ENCODE data around the gene LETMD1.

The LETMD1 gene

DNA sequence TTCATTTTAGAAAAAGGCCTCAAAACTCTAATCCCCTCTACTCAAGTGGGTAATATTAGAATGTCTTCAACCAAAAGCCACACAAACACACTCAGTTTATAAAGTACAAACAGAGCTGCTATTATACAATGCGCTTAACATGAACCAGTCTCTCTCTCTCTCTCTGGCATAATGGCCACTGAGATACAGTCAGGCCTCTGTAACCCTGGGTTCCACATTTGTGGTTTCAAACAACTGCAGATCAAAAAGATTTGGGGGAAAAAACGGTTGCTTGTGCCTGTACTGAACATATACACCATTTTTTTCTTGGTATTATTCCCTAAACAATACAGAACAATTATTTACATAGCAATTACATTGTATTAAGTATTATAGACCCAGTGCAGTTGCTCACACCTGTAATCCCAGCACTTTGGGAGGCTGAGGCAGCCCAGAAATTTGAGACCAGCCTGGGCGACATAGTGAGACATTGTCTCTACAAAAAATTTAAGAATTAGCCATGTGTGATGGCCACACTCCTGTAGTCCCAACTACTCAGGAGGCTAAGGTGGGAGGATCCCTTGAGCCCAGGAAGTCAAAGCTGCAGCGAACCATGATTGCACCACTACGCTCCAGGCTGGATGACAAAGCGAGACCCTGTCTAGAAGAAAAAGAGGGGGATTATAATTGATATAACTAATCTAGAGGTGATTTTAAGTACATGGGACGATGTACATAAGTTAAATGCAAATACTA, 27.5 kb upstream of the LETMD1 start:
- TF ChIP-seq, protein P1, sequence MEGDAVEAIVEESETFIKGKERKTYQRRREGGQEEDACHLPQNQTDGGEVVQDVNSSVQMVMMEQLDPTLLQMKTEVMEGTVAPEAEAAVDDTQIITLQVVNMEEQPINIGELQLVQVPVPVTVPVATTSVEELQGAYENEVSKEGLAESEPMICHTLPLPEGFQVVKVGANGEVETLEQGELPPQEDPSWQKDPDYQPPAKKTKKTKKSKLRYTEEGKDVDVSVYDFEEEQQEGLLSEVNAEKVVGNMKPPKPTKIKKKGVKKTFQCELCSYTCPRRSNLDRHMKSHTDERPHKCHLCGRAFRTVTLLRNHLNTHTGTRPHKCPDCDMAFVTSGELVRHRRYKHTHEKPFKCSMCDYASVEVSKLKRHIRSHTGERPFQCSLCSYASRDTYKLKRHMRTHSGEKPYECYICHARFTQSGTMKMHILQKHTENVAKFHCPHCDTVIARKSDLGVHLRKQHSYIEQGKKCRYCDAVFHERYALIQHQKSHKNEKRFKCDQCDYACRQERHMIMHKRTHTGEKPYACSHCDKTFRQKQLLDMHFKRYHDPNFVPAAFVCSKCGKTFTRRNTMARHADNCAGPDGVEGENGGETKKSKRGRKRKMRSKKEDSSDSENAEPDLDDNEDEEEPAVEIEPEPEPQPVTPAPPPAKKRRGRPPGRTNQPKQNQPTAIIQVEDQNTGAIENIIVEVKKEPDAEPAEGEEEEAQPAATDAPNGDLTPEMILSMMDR (IDR thresholded peaks at IDR 0.05; ENCODE audit: insufficient read depth, low read length, poor library complexity, severe bottlenecking): no peak
- DNase-seq (ENCODE audit: extremely low read depth, insufficient read length): no peak
- H3K27me3 ChIP-seq (replicated peaks; ENCODE audit: control insufficient read depth, insufficient read depth, low read length): no peaks in the 10 kb centered on the region
- no peaks in the 10 kb centered on the region for H3K36me3 ChIP-seq (ENCODE audit: control insufficient read depth, insufficient read depth, low read length)
- no peak overlapping the region for H3K4me3 ChIP-seq (replicated peaks; ENCODE audit: low read depth, low read length)

DNA sequence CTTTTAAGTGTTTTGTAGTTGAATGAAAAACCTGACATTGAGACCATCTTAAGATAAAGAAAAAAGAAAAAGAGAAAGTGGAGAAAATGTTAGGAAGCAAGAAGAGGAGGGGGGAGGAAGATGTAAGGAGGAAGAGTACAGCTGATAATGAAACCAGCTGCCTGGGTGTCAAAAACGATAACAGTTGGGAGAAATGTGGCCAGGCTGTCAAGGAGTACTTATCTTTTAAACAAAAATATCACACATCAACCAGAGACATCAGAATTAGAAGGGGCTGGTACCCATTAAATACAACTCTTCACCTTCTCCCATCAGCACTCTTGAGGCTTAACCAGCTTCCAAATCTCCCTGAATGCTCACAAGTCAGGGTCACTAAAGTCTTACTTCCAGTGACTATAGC, 26.4 kb upstream of the LETMD1 start:
- TF ChIP-seq, protein P1 (IDR thresholded peaks at IDR 0.05; ENCODE audit: insufficient read depth, low read length, poor library complexity, severe bottlenecking): no peak
- no peaks in the 10 kb centered on the region for H3K36me3 ChIP-seq (ENCODE audit: control insufficient read depth, insufficient read depth, low read length)
- no peak overlapping the region for H3K4me3 ChIP-seq (replicated peaks; ENCODE audit: low read depth, low read length)
- no peak for DNase-seq (ENCODE audit: extremely low read depth, insufficient read length)
- no peaks in the 10 kb centered on the region for H3K27me3 ChIP-seq (replicated peaks; ENCODE audit: control insufficient read depth, insufficient read depth, low read length)

DNA sequence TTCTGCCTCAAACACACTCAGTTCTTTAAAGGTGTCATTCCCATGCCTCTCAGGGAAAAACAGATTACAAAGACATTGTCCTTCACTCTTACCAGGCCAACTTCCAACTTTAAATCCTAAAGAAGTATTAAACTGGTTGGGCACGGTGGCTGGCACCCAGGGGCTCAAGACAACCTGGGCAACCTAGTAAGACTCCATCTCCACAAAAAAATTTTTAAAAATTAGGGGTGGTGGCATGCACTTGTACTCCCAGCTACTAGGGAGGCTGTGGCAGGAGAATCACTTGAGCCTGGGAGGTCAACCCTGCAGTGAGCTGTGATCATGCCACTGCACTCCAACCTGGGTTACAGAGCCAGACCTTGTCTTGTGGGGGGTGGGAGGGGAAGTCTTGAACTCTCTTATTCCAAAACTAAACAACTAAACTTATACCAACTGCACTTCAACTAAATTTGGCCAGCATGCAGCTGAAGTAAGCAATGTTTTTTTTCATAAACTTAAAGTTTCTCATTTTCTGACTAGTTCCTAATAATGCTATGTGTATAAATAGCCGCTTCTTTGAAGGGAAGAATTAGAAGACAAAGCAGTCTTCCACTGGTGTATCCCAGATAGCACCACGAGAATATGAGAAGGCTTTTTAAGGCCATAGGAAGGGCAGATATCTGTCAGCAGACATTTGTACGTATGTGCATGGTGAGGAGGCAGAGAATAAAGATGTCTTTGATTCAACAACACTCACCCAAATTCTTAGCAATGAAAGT, 24.3 kb upstream of the LETMD1 start:
- H3K36me3 ChIP-seq (ENCODE audit: control insufficient read depth, insufficient read depth, low read length): no peaks in the 10 kb centered on the region
- DNase-seq (ENCODE audit: extremely low read depth, insufficient read length): no peak
- peak overlapping the region; percentile 88 for H3K4me3 ChIP-seq (replicated peaks; ENCODE audit: low read depth, low read length)
- H3K27me3 ChIP-seq (replicated peaks; ENCODE audit: control insufficient read depth, insufficient read depth, low read length): no peaks in the 10 kb centered on the region
- TF ChIP-seq, protein P1 (IDR thresholded peaks at IDR 0.05; ENCODE audit: insufficient read depth, low read length, poor library complexity, severe bottlenecking): no peak

DNA sequence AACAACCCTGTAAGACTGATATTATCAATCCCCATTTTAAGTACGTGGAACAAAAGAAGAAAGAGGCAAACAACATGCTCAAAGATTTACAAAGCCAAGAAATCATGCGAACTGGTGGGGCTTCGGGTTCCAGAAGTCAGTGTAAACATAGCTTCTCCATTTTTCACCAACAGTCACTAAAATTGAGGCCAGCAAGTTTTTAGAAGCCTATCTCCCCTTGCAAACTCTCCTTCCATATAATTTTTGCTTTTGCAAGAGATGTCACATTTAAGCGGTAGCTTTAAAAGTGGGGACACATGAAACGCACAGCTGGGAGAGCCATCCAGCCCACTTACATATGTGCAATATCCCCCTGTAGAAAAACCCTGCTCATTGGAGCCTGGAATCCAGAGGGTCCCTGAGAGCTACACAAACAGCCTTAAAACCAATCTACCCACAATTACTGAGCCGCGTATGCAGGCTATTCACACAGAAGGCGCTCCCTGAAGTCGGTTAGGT, 22.7 kb upstream of the LETMD1 start:
- DNase-seq (ENCODE audit: extremely low read depth, insufficient read length): no peak
- TF ChIP-seq, protein P1 (IDR thresholded peaks at IDR 0.05; ENCODE audit: insufficient read depth, low read length, poor library complexity, severe bottlenecking): no peak
- Histone ChIP-seq H3K27me3 (replicated peaks; ENCODE audit: control insufficient read depth, insufficient read depth, low read length) (no peaks in the 10 kb centered on the region), H3K36me3 (ENCODE audit: control insufficient read depth, insufficient read depth, low read length) (no peaks in the 10 kb centered on the region), H3K4me3 (replicated peaks; ENCODE audit: low read depth, low read length) (peak overlapping the region; percentile 88)

DNA sequence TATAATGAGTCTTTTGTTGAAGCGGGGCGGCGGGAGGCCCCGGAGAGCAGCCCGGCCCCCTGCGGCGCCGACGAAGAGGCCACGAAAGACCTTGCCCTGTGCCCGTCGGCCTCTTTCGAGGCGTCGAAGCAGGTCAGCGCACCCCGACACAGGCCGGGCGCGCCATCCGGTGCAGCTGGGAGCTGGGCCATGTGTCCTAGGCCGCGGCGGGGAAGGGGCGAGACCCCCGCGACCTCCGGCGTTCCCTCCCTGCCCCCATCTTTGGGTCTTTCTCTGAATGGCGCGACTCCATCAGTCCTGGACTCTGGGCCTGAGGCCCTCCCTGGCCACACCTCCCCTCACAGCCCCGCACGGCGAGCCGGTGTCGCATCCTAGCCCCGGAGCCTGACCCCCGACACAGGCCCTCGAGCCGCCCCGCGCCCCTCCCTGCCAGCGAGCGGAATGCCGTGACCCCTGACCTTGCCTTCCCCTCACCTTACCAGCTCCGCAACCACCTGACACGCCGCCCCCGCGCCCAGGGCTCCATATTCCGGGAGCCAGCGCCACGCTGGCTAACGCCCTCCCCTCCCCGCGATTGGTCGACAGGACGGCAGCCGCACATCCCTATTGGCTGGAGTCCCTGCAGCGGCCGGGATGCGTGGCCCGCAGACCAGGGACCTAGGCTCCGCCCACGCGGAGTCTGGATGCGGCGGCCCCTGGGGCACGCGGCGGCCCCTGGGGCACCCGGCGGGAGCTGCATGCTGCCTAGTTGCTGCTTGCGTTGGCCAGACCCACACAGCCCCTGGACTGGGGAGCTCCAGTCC, 22.1 kb upstream of the LETMD1 start, which contains the start of gene SLC11A2:
SLC11A2 (minus strand) TSS at position 549 of the 803 bp plus-strand sequence. CDS start 15,656 bp downstream, outside the sequence.
- peak within 1 kb of the TSS; percentile 88 for H3K4me3 ChIP-seq (replicated peaks; ENCODE audit: low read depth, low read length)
- H3K27me3 ChIP-seq (replicated peaks; ENCODE audit: control insufficient read depth, insufficient read depth, low read length): no peaks in the 10 kb centered on the region
- peak; percentile 92 for DNase-seq (ENCODE audit: extremely low read depth, insufficient read length)
- no peaks in the 10 kb centered on the region for H3K36me3 ChIP-seq (ENCODE audit: control insufficient read depth, insufficient read depth, low read length)
- TF ChIP-seq, protein P1 (IDR thresholded peaks at IDR 0.05; ENCODE audit: insufficient read depth, low read length, poor library complexity, severe bottlenecking): peak; percentile 3

Measured in GM06990 (cell line).